Fibroblast of pulmonary artery (primary cell): ENCODE measurements around the gene MEGF6.

Source experiments
- DNase-seq: peaks from one replicate; pipeline ENCODE4 v3.0.0-alpha.2; 2010; ENCODE audit warnings: low read depth
- H3K4me3 ChIP-seq: replicated peaks from 2 replicates; pipeline ENCODE4 v1.5.1; 2011; ENCODE audit warnings: low read depth, mild to moderate bottlenecking, control low read depth, low read length, moderate library complexity
- CTCF ChIP-seq: IDR thresholded peaks from 2 replicates; pipeline ENCODE4 v1.5.1; 2011; ENCODE audit warnings: mild to moderate bottlenecking, control low read depth, low read length, inconsistent platforms; ENCODE audit errors: missing control alignments

Gene MEGF6

GRCh38 chr1:3533067-3534048 lies 78.0 kb downstream of the MEGF6 start:
- no peak for DNase-seq
- TF ChIP-seq CTCF = no peak
- no peak overlapping the region for H3K4me3 ChIP-seq

- DNase-seq = no peak
- TF ChIP-seq CTCF = no peak
- no peak overlapping the region for H3K4me3 ChIP-seq
Observed at GRCh38 chr1:3531928-3532327, 79.4 kb downstream of the MEGF6 start.

- peak overlapping the region; percentile 36 for H3K4me3 ChIP-seq
- TF ChIP-seq CTCF = no peak
- peak; percentile 31 for DNase-seq
Observed at GRCh38 chr1:3530926-3531818, 80.1 kb downstream of the MEGF6 start.

- peak overlapping the region; percentile 36 for H3K4me3 ChIP-seq
- DNase-seq = no peak
- no peak for TF ChIP-seq CTCF
Observed at GRCh38 chr1:3530086-3530925, 81.0 kb downstream of the MEGF6 start.

GRCh38 chr1:3529099-3529729 lies 82.1 kb downstream of the MEGF6 start:
- DNase-seq = no peak
- no peak for TF ChIP-seq CTCF
- no peak overlapping the region for H3K4me3 ChIP-seq

GRCh38 chr1:3527774-3528173 lies 83.5 kb downstream of the MEGF6 start:
- H3K4me3 ChIP-seq = no peak overlapping the region
- no peak for TF ChIP-seq CTCF
- no peak for DNase-seq
